ENCODE measurements around the gene PRKD2. TPM values are rescaled to one million over a fixed set of nuclear protein-coding genes. Genes with fewer than 3 reads are reported as not detected.

The PRKD2 gene
- total RNA-seq, 4 donors from 2014 or later = 15.2 to 33.6 (median 19.7) TPM

DNA sequence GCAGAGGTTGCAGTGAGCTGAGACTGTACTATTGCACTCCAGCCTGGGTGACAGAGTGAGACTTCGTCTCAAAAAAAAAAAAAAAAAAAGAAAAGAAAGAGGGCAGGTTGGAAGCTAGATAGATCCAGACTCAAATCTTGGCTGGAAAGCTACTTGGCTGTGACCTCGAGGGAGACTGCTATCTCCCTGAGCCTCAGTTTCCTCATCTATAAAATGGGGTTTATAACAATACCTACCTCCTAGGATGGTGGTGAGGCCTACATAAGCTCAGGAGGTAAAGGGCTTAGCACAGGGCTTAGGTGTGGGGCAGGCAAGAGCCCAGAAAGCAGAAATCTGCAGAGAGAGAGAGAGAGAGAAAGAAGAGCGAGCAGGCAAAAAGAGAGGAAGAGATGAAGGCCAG, 31.7 kb downstream of the PRKD2 start:
- no peak for ATAC-seq
- no peak for TF ChIP-seq CTCF (IDR thresholded peaks at IDR 0.05)
- TF ChIP-seq POLR2A (IDR thresholded peaks at IDR 0.05) = no peak
- no peak for TF ChIP-seq EP300 (IDR thresholded peaks at IDR 0.05)
- TF ChIP-seq POLR2AphosphoS5 (IDR thresholded peaks at IDR 0.05) = no peak
- Histone ChIP-seq H3K9me3 (no peaks in the 10 kb centered on the region), H3K4me1 (no peaks in the 10 kb centered on the region), H3K4me3 (no peak overlapping the region), H3K27ac (no peak overlapping the region), H3K27me3 (no peaks in the 10 kb centered on the region), H3K36me3 (peaks cover 0 to 100% of the 10 kb centered on the region in 2 donors)
- 69 to 100% methylated on average over 1 to 3 of the region's 3 CpGs for WGBS, 2 donors (ENCODE audit: low coverage in 1 of 2)

- H3K36me3 ChIP-seq = peaks cover 0 to 100% of the 10 kb centered on the region in 2 donors
- 50 to 61% methylated on average over 2 to 3 of the region's 26 CpGs for WGBS, 2 donors (ENCODE audit: low coverage in 1 of 2)
- H3K9me3 ChIP-seq = no peaks in the 10 kb centered on the region
- no peak overlapping the region for H3K27ac ChIP-seq
- ATAC-seq = no peak
- H3K4me1 ChIP-seq = no peaks in the 10 kb centered on the region
- TF ChIP-seq POLR2A (IDR thresholded peaks at IDR 0.05) (no peak), EP300 (IDR thresholded peaks at IDR 0.05) (no peak), CTCF (IDR thresholded peaks at IDR 0.05) (no peak), POLR2AphosphoS5 (IDR thresholded peaks at IDR 0.05) (no peak)
- no peaks in the 10 kb centered on the region for H3K27me3 ChIP-seq
- H3K4me3 ChIP-seq = no peak overlapping the region
Observed at GRCh38 chr19:46678110-46678732, 38.7 kb downstream of the PRKD2 start.

DNA sequence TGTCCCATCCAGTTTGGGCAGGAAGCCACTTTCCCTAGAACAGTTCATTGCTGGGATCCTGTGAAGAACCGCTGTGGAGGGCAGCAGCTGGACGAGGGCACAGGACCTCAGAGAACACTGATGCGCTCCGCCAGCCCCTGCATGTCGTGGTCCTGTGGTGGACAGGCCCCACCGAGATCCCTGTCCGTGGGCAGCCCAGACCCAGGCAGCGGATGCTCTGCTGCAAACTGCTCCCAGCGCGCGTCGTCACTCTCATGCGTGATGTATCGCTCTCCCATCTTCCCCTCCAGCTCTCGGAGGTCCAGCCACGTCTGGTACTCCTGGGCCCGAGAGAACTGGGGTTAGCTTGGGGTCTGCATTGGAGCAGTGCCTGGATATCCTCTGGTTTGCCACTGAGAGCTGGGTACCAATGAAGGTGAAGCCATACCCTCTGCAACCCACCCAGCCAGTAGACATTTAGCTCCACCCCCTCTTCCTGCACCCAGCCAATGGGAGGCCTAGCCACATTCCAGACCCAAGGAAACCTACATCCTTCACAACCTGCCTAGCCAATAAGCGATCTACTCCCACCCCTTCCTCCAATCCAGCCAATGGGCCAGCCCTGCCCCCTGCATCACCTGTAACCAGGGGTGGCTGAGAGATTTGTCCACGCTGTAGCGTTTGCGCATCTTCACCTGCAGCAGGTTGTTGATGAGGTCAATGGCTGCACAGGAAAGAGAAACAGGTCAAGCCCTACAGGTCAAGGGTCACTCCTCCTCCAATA, 42.3 kb downstream of the PRKD2 start:
- Histone ChIP-seq H3K4me1 (no peaks in the 10 kb centered on the region), H3K27me3 (no peaks in the 10 kb centered on the region), H3K36me3 (peaks cover 0 to 72% of the 10 kb centered on the region in 2 donors), H3K4me3 (no peak overlapping the region), H3K9me3 (no peaks in the 10 kb centered on the region), H3K27ac (no peak overlapping the region)
- TF ChIP-seq EP300 (IDR thresholded peaks at IDR 0.05) (no peak), POLR2A (IDR thresholded peaks at IDR 0.05) (no peak), POLR2AphosphoS5 (IDR thresholded peaks at IDR 0.05) (no peak), CTCF (IDR thresholded peaks at IDR 0.05) (no peak)
- ATAC-seq = peak; percentile 35
- 94 to 95% methylated on average over 11 to 13 of the region's 21 CpGs for WGBS, 2 donors (ENCODE audit: low coverage in 1 of 2)

DNA sequence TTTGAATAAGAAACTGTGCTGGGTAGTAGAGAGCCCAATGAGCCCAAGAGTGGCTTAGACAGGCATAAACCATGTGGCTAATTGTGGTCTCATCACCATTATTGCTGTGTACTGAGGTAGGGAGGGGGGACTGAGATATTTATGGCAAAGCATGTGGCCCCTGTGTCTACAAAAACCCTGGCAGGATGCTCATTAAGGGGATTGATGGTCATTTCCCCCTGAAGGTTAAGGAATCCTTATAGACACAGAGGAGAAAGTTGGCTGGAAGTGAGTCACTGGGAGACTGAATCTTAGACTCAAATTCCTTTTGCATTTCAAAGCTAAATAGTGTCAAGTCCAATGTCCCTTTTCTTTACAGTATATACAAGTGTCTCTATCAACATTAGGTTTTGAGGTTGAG, 46.1 kb downstream of the PRKD2 start:
- H3K4me3 ChIP-seq = no peak overlapping the region
- TF ChIP-seq POLR2AphosphoS5 (IDR thresholded peaks at IDR 0.05) (no peak), EP300 (IDR thresholded peaks at IDR 0.05) (no peak), POLR2A (IDR thresholded peaks at IDR 0.05) (no peak), CTCF (IDR thresholded peaks at IDR 0.05) (no peak)
- no peak overlapping the region for H3K27ac ChIP-seq
- H3K27me3 ChIP-seq = no peaks in the 10 kb centered on the region
- peaks cover 0 to 35% of the 10 kb centered on the region in 2 donors for H3K36me3 ChIP-seq
- no peaks in the 10 kb centered on the region for H3K9me3 ChIP-seq
- no peak for ATAC-seq
- no peaks in the 10 kb centered on the region for H3K4me1 ChIP-seq

DNA sequence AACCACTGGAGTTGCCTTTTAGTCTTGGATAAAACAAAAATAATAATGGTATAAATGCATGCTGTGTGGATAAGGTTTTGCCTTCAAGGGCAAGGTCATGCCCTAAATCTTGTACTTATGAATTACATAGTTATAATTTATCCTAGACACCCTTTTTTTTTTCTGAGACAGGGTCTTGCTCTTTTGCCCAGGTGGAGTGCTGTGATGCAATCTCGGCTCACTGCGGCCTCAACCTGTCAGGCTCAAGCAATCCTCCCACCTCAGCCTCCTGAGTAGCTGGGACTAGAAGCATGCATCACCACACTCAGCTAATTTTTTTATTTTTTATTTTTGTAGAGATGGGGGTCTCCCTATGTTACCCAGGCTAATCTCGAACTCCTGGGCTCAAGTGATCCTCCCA, 48.3 kb downstream of the PRKD2 start:
- H3K36me3 ChIP-seq = peaks cover 0 to 13% of the 10 kb centered on the region in 2 donors
- no peak overlapping the region for H3K27ac ChIP-seq
- ATAC-seq = no peak
- 75 to 97% methylated on average over 1 to 3 of the region's 3 CpGs for WGBS, 2 donors (ENCODE audit: low coverage in 1 of 2)
- no peaks in the 10 kb centered on the region for H3K27me3 ChIP-seq
- H3K4me3 ChIP-seq = no peak overlapping the region
- no peaks in the 10 kb centered on the region for H3K9me3 ChIP-seq
- H3K4me1 ChIP-seq = no peaks in the 10 kb centered on the region
- TF ChIP-seq POLR2A (IDR thresholded peaks at IDR 0.05) (no peak), EP300 (IDR thresholded peaks at IDR 0.05) (no peak), CTCF (IDR thresholded peaks at IDR 0.05) (no peak), POLR2AphosphoS5 (IDR thresholded peaks at IDR 0.05) (no peak)
